ENCODE data around the gene SMAGP. TPM values are rescaled to one million over a fixed set of nuclear protein-coding genes. Genes with fewer than 3 reads are reported as not detected.

The SMAGP gene
- total and polyA plus RNA-seq, 2 donors (not counting 3 experiments of a cell fraction or from before 2014, with no cell fraction given), result 21.4 to 26.2 TPM

- H3K27ac ChIP-seq (ENCODE audit: insufficient read depth, low read depth, low read length), result no peak overlapping the region
- H3K9me1 ChIP-seq (replicated peaks; ENCODE audit: control insufficient read depth, extremely low read depth, insufficient read depth, low read length), result no peaks in the 10 kb centered on the region
- no TSS peak for BruUV-seq (replicated peaks)
- no peaks in the 10 kb centered on the region for H3K36me3 ChIP-seq (ENCODE audit: control insufficient read depth in 2 of 2, extremely low read depth in 1 of 2, insufficient read depth in 2 of 2, low read length in 2 of 2)
- H3K4me1 ChIP-seq (ENCODE audit: control insufficient read depth, extremely low read depth, insufficient read depth, low read length), result no peaks in the 10 kb centered on the region
- ChIA-PET CTCF (interaction anchor here (0.6 to 1.7 kb wide), 2 partner anchors 30 to 807 kb away, joined by 3 to 5 read pairs; partner anchors contain the start of gene DIP2B), POLR2A (no interaction called here)
- H3K9me3 ChIP-seq (replicated peaks; ENCODE audit: control insufficient read depth, insufficient read depth, low read length), result no peaks in the 10 kb centered on the region
- no peak for TF ChIP-seq MAX (IDR thresholded peaks at IDR 0.05; ENCODE audit: insufficient read depth, insufficient read length)
- TF ChIP-seq JUN (IDR thresholded peaks at IDR 0.05; ENCODE audit: borderline replicate concordance, insufficient read depth, insufficient read length, low read depth), result no peak
- TF ChIP-seq CTCF (IDR thresholded peaks at IDR 0.05; ENCODE audit: extremely low read depth in 1 of 2, insufficient read depth in 1 of 2, low read depth in 1 of 2, low read length in 2 of 2), result no peak
- no peak for TF ChIP-seq EZH2 (IDR thresholded peaks at IDR 0.05; ENCODE audit: borderline replicate concordance, low read depth, low read length, severe bottlenecking)
- TF ChIP-seq POLR2A (IDR thresholded peaks at IDR 0.05; ENCODE audit: low read depth, low read length), result no peak
- no peak for TF ChIP-seq MYC (IDR thresholded peaks at IDR 0.05; ENCODE audit: low read depth, low read length)
- no peak for TF ChIP-seq POLR2AphosphoS5 (IDR thresholded peaks at IDR 0.05; ENCODE audit: insufficient read depth, low read depth, low read length)
- TF ChIP-seq FOS (IDR thresholded peaks at IDR 0.05; ENCODE audit: borderline replicate concordance, insufficient read depth, low read length), result no peak
- no peak for TF ChIP-seq GATA2 (IDR thresholded peaks at IDR 0.05; ENCODE audit: insufficient read depth, insufficient read length, low read depth, low read length)
- H3K9ac ChIP-seq (replicated peaks; ENCODE audit: extremely low read depth, insufficient read depth, low read length), result no peak overlapping the region
- no peak overlapping the region for H3K4me3 ChIP-seq (replicated peaks in 1 of 3; ENCODE audit: insufficient read depth in 1 of 3, low read depth in 1 of 3, low read length in 3 of 3)
- H4K20me1 ChIP-seq (replicated peaks; ENCODE audit: control insufficient read depth, extremely low read depth, insufficient read depth, low read length), result no peaks in the 10 kb centered on the region
- dilution Hi-C loops (cut with MboI; ENCODE audit: extremely low pct_ligation_motif_present, low sequenced_read_pairs), result no loop called here
- H3K27me3 ChIP-seq (ENCODE audit: control insufficient read depth in 2 of 2, insufficient read depth in 2 of 2, low read length in 2 of 2), result no peaks in the 10 kb centered on the region
- H2AFZ ChIP-seq (ENCODE audit: low read depth, low read length), result no peak overlapping the region
- DNase-seq (ENCODE audit: low read depth, low spot score) (no peak), FAIRE-seq (no peak)
- intact Hi-C loops (cut with micrococcal nuclease), result no loop called here
- no peaks in the 10 kb centered on the region for H3K79me2 ChIP-seq (ENCODE audit: control insufficient read depth, insufficient read depth, low read length)
- no peak overlapping the region for H3K4me2 ChIP-seq (ENCODE audit: insufficient read depth, low read length)
Observed at GRCh38 chr12:51311389-51311788, 41.2 kb upstream of the SMAGP start.
